AG04450 (cell line): Measurements from ENCODE around the gene VKORC1. TPM values are rescaled to one million over a fixed set of nuclear protein-coding genes. Genes with fewer than 3 reads are reported as not detected.
A peak's percentile ranks its signal among the peaks of the same experiment; 100 is the strongest.

Experiments used
- CTCF ChIA-PET: fragments of 300-600, 350-600 bp; formaldehyde crosslinking; extraction: SDS; loops from one replicate; lab custom pipeline; 2022; ENCODE audit warnings: antibody characterized with exemption, inconsistent platforms; lab: Charles Lee
- POLR2A ChIA-PET: fragments of 350-600 bp; formaldehyde crosslinking; extraction: SDS; loops from one replicate; lab custom pipeline; 2021; ENCODE audit warnings: antibody characterized with exemption, inconsistent platforms; lab: Yijun Ruan, JAX
- DNase-seq: peaks from one replicate; pipeline ENCODE4 v3.0.0-alpha.2; 2011; ENCODE audit warnings: low read depth, low spot score
- H3K27ac ChIP-seq: one replicate; pipeline ENCODE4 v1.5.1; 2012; ENCODE audit warnings: low read depth, low read length, control low read depth
- H3K27me3 ChIP-seq: one replicate; pipeline ENCODE4 v1.6.0; 2012; ENCODE audit warnings: low read length; ENCODE audit not compliant: control insufficient read depth, insufficient read depth
- H3K4me3 ChIP-seq: 2 replicates; pipeline ENCODE4 v1.5.1; 2011; ENCODE audit warnings: mild to moderate bottlenecking, low read depth, low read length, control low read depth
- H3K9me3 ChIP-seq: 2 replicates; pipeline ENCODE4 v1.5.1; 2012; ENCODE audit warnings: low read length; ENCODE audit not compliant: control insufficient read depth, insufficient read depth
- CTCF ChIP-seq: IDR thresholded peaks from 2 replicates; pipeline ENCODE4 v1.5.1; 2011; ENCODE audit warnings: low read depth, low read length, control low read depth, inconsistent platforms
- polyA plus RNA-seq: library from polyadenylated mRNA; depleted of rRNA; stranded (reverse); fragments of >200 nt; gene quantifications from 2 replicates; pipeline ENCODE4 v1.2.3, GENCODE V29; 2011

Gene VKORC1
- polyA plus RNA-seq, 1 experiment: 210 TPM

- H3K27ac ChIP-seq: peak overlapping the region; percentile 96
- H3K4me3 ChIP-seq: peak overlapping the region; percentile 99
- H3K27me3 ChIP-seq: no peaks in the 10 kb centered on the region
- POLR2A ChIA-PET: interaction anchor here (0.6 to 2.4 kb wide), 16 partner anchors 8 to 387 kb away, joined by 3 to 21 read pairs (median 6); partner anchors contain the start of genes FUS, HSD3B7, KAT8 and STX4
- peak; percentile 67 for DNase-seq
- CTCF ChIA-PET: interaction anchor here (0.6 to 2.4 kb wide), 4 partner anchors 69 to 387 kb away, joined by 3 to 9 read pairs (median 4); no protein-coding TSS in a partner anchor
- peaks cover 4% of the 10 kb centered on the region; the same call in 1 of the 2 replicates for H3K9me3 ChIP-seq
- no peak for TF ChIP-seq CTCF
Observed at GRCh38 chr16:31073142-31073969, 21.2 kb downstream of the VKORC1 start.

GRCh38 chr16:31072540-31073141, 22.0 kb downstream of the VKORC1 start:
- ChIA-PET POLR2A (interaction anchor here (0.6 to 2.4 kb wide), 8 partner anchors 8 to 107 kb away, joined by 3 to 21 read pairs (median 10); partner anchors contain the start of genes FUS, KAT8, STX4 and VKORC1), CTCF (interaction anchor here (0.6 to 2.4 kb wide), 2 partner anchors 70 to 88 kb away, joined by 3 to 9 read pairs; no protein-coding TSS in a partner anchor)
- Histone ChIP-seq H3K27me3 (no peaks in the 10 kb centered on the region), H3K27ac (peak overlapping the region; percentile 94), H3K9me3 (peaks cover 4% of the 10 kb centered on the region; the same call in 1 of the 2 replicates), H3K4me3 (peak overlapping the region; percentile 99)
- no peak for DNase-seq
- no peak for TF ChIP-seq CTCF

- Histone ChIP-seq H3K27ac (peak overlapping the region; percentile 94), H3K9me3 (peaks cover 4% of the 10 kb centered on the region; the same call in 1 of the 2 replicates), H3K4me3 (peak overlapping the region; percentile 99), H3K27me3 (no peaks in the 10 kb centered on the region)
- ChIA-PET POLR2A (interaction anchor here (0.6 to 2.3 kb wide), 3 partner anchors 39 to 381 kb away, joined by 3 to 13 read pairs (median 4); partner anchors contain the start of genes FUS and STX4), CTCF (interaction anchor here (0.9 to 1.0 kb wide), 2 partner anchors 71 to 87 kb away, joined by 3 read pairs; partner anchors contain the start of gene HSD3B7)
- no peak for TF ChIP-seq CTCF
- no peak for DNase-seq
Observed at GRCh38 chr16:31071861-31072260, 22.7 kb downstream of the VKORC1 start.

- no peak for TF ChIP-seq CTCF
- no peak for DNase-seq
- Histone ChIP-seq H3K4me3 (no peak overlapping the region), H3K27me3 (no peaks in the 10 kb centered on the region), H3K27ac (no peak overlapping the region), H3K9me3 (peaks cover 5% of the 10 kb centered on the region; the same call in 1 of the 2 replicates)
- CTCF ChIA-PET: interaction anchor here (0.6 to 1.7 kb wide), 3 partner anchors 25 to 114 kb away, joined by 4 to 9 read pairs (median 4); no protein-coding TSS in a partner anchor
- POLR2A ChIA-PET: interaction anchor here (1.0 kb wide), 1 partner anchor 113 kb away, joined by 3 read pairs; the partner anchor contains the start of gene FUS
Observed at GRCh38 chr16:31067342-31067741, 27.3 kb downstream of the VKORC1 start.
